Lower lobe of right lung (tissue), 2 donors: Measurements from ENCODE around the gene FYB2. TPM values are rescaled to one million over a fixed set of nuclear protein-coding genes. Genes with fewer than 3 reads are reported as not detected.
A peak's percentile ranks its signal among the peaks of the same experiment; 100 is the strongest.

Experiments
- ATAC-seq, 2 donors: fragments of 200-7000 bp; cut with Tn5 transposase; one replicate each; pipeline ENCODE4 v1.9.1; 2020 to 2022; ENCODE audit warnings: mild to moderate bottlenecking in 2 of 2, moderate library complexity in 2 of 2
- DNase-seq: peaks from one replicate; pipeline ENCODE4 v3.0.0-alpha.2; 2020
- H3K27ac ChIP-seq: fragments of 200-600 bp; one replicate; pipeline ENCODE4 v1.8.0; 2022
- H3K27me3 ChIP-seq: fragments of 200-600 bp; one replicate; pipeline ENCODE4 v1.8.0; 2022; ENCODE audit warnings: low read depth
- H3K36me3 ChIP-seq: fragments of 200-600 bp; one replicate; pipeline ENCODE4 v1.8.0; 2022; ENCODE audit warnings: mild to moderate bottlenecking
- H3K4me1 ChIP-seq: fragments of 200-600 bp; one replicate; pipeline ENCODE4 v1.8.0; 2022
- H3K4me3 ChIP-seq: fragments of 200-600 bp; one replicate; pipeline ENCODE4 v1.8.0; 2022; ENCODE audit warnings: mild to moderate bottlenecking
- H3K9me3 ChIP-seq: fragments of 200-600 bp; one replicate; pipeline ENCODE4 v1.8.0; 2022
- intact Hi-C: fragments of 100-400 bp; cut with DNase I; formaldehyde crosslinking; loops from one replicate; pipeline ENCODE4 v1.11.0; 2022
- total RNA-seq: library from RNA; stranded (reverse); fragmentation: NEBNext Ultra II Directional; extraction: Animal tissue kit (Norgen Biotek cat#: 25700); gene quantifications from one replicate; pipeline ENCODE4 v1.2.1, GENCODE V29; 2021
- TF ChIP-seq, protein P1 (sequence below): fragments of 200-600 bp; IDR thresholded peaks from one replicate; pipeline ENCODE4 v1.8.0; 2022; ENCODE audit warnings: antibody characterized with exemption, mild to moderate bottlenecking
- donor health status: DM: no; HTN: yes; CAD: no; lungs with severe emphysema.

FYB2 gene
- total RNA-seq, 1 donor from 2014 or later, result 3.8 TPM

DNA sequence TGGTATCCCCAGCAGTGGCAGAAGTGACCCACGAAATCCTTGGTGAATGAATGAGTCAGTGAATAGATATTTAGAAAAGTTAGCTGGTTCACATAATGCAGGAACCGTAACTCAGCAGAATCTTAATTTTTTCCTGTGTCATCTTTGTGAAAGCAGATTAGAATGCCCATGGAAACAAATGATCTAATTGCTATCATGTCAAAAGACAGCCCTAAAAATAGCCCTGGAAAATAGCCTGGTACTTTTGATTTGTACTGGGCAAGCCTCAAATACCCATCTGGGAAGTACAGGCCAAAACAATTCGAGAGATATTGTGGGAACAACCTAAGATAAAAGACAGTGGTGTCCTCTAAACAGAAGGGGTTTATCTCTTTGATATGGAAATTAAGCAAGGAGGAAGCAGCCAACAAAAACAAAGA, 21.1 kb downstream of the FYB2 start:
- Histone ChIP-seq H3K27me3 (no peaks in the 10 kb centered on the region), H3K36me3 (no peaks in the 10 kb centered on the region), H3K9me3 (no peaks in the 10 kb centered on the region), H3K4me1 (no peaks in the 10 kb centered on the region), H3K4me3 (no peak overlapping the region), H3K27ac (no peak overlapping the region)
- ATAC-seq (no peak), DNase-seq (no peak)
- intact Hi-C loops, result no loop called here
- TF ChIP-seq, protein P1, sequence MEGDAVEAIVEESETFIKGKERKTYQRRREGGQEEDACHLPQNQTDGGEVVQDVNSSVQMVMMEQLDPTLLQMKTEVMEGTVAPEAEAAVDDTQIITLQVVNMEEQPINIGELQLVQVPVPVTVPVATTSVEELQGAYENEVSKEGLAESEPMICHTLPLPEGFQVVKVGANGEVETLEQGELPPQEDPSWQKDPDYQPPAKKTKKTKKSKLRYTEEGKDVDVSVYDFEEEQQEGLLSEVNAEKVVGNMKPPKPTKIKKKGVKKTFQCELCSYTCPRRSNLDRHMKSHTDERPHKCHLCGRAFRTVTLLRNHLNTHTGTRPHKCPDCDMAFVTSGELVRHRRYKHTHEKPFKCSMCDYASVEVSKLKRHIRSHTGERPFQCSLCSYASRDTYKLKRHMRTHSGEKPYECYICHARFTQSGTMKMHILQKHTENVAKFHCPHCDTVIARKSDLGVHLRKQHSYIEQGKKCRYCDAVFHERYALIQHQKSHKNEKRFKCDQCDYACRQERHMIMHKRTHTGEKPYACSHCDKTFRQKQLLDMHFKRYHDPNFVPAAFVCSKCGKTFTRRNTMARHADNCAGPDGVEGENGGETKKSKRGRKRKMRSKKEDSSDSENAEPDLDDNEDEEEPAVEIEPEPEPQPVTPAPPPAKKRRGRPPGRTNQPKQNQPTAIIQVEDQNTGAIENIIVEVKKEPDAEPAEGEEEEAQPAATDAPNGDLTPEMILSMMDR, result no peak

DNA sequence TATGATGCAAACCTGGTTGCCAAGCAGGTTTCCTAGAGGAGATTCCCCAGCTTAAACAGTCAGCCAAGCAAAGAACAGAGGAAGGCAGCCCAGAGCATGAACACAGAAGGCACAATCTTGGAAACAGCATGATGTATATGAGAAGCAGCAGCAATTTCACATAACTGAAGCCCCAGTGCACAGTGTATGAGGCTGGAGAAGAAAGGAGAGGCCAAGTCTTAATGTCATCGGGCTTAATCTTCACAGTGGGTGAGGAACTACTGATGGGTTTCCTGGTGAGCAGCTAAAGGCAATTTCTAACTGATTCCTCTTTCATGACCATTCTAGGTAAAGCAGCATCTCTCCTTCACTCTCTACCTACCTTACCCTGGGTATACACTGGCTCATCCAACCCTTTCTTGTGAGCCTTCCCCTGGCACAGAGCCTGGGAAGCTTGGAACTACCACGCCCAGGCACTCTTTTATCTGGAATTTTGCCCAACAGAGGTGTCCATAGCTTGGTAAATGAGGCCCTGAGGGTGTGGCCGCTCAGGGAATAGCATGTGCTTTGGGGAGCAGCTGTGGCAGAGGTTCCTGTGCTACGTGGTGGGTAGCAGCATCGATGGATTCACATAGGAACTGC, 22.0 kb downstream of the FYB2 start:
- H3K27ac ChIP-seq, result no peak overlapping the region
- TF ChIP-seq, protein P1, result no peak
- H3K4me1 ChIP-seq, result no peaks in the 10 kb centered on the region
- H3K27me3 ChIP-seq, result no peaks in the 10 kb centered on the region
- intact Hi-C loops, result no loop called here
- ATAC-seq (no peak), DNase-seq (no peak)
- H3K4me3 ChIP-seq, result no peak overlapping the region
- no peaks in the 10 kb centered on the region for H3K9me3 ChIP-seq
- H3K36me3 ChIP-seq, result no peaks in the 10 kb centered on the region

- Histone ChIP-seq H3K27ac (no peak overlapping the region), H3K27me3 (no peaks in the 10 kb centered on the region), H3K4me1 (no peaks in the 10 kb centered on the region), H3K36me3 (no peaks in the 10 kb centered on the region), H3K9me3 (no peaks in the 10 kb centered on the region), H3K4me3 (no peak overlapping the region)
- intact Hi-C loops, result no loop called here
- TF ChIP-seq, protein P1, result no peak
- ATAC-seq (no peak), DNase-seq (no peak)
Measured at GRCh38 chr1:56795870-56796269, 23.3 kb downstream of the FYB2 start.

GRCh38 chr1:56790036-56790435, 29.2 kb downstream of the FYB2 start:
- Histone ChIP-seq H3K4me1 (no peaks in the 10 kb centered on the region), H3K27me3 (no peaks in the 10 kb centered on the region), H3K27ac (no peak overlapping the region), H3K9me3 (no peaks in the 10 kb centered on the region), H3K36me3 (no peaks in the 10 kb centered on the region), H3K4me3 (no peak overlapping the region)
- intact Hi-C loops, result no loop called here
- TF ChIP-seq, protein P1, result no peak
- ATAC-seq, result no peak
- DNase-seq, result no peak

DNA sequence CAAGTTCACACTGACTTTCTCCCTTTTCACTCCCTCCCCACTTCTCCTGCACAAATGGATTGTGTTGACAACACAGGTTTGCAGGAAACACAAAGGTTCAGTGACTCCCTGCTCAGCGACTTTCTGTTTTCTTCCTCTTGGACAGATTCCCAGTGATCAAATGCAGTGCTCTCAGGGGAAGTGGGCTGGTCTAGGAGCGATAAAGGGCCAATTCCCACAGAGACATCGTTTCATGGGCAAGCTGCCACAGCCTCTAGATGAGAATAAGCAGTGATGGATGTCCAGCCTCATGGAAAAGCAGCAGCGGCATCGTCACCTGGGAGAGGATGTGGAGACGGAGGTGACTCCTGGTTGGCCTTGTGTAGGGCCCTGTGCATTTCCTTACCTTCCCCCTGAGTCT, 30.6 kb downstream of the FYB2 start:
- ATAC-seq, result peak; percentile 64 to 65
- intact Hi-C loops, result no loop called here
- TF ChIP-seq, protein P1, result no peak

More for the DNA sequence above, 30.6 kb downstream of the FYB2 start:
- DNase-seq, result peak; percentile 46
- no peak overlapping the region for H3K27ac ChIP-seq
- no peak overlapping the region for H3K4me3 ChIP-seq
- no peaks in the 10 kb centered on the region for H3K9me3 ChIP-seq
- H3K27me3 ChIP-seq, result no peaks in the 10 kb centered on the region
- no peaks in the 10 kb centered on the region for H3K4me1 ChIP-seq
- H3K36me3 ChIP-seq, result no peaks in the 10 kb centered on the region
